Measurements from ENCODE around the gene ATP8B3.

- TF ChIP-seq TAF1 (IDR thresholded peaks at IDR 0.05; ENCODE audit: low read depth), result no peak
- TF ChIP-seq CEBPB (IDR thresholded peaks at IDR 0.05), result no peak
- no peak for TF ChIP-seq REST (IDR thresholded peaks at IDR 0.05; ENCODE audit: low read depth)
- no peak for TF ChIP-seq FOXM1 (IDR thresholded peaks at IDR 0.05; ENCODE audit: borderline replicate concordance, low read depth)
- TF ChIP-seq EGR1 (IDR thresholded peaks at IDR 0.05), result no peak
- no peak for TF ChIP-seq TEAD4 (IDR thresholded peaks at IDR 0.05)
- TF ChIP-seq EP300 (IDR thresholded peaks at IDR 0.05; ENCODE audit: borderline replicate concordance), result no peak
- no peak for TF ChIP-seq RAD21 (IDR thresholded peaks at IDR 0.05; ENCODE audit: low read depth)
Observed at GRCh38 chr19:1789261-1790041, 22.6 kb downstream of the ATP8B3 start.

All from Ishikawa (cell line).